SK-N-SH (cell line): ENCODE measurements around the gene PGRMC2.

Source experiments
- CTCF ChIP-seq: fragments of 200-600 bp; sonication (generic); IDR thresholded peaks from 2 replicates; pipeline ENCODE4 v1.6.1; 2017; ENCODE audit warnings: antibody characterized with exemption, mild to moderate bottlenecking, moderate library complexity
- MAX ChIP-seq: IDR thresholded peaks from 2 replicates; pipeline ENCODE4 v1.4.0; 2012; ENCODE audit warnings: low read depth

- no peak for TF ChIP-seq CTCF
- no peak for TF ChIP-seq MAX
These were observed 31.1 kb downstream of the PGRMC2 start for GRCh38 chr4:128256539-128256938.
